Hepatic stellate cell (primary cell): Measurements from ENCODE around the gene DCHS1.

Experiments used
- DNase-seq: peaks from one replicate; pipeline ENCODE4 v3.0.0; 2011; ENCODE audit warnings: low spot score

Gene DCHS1

DNA sequence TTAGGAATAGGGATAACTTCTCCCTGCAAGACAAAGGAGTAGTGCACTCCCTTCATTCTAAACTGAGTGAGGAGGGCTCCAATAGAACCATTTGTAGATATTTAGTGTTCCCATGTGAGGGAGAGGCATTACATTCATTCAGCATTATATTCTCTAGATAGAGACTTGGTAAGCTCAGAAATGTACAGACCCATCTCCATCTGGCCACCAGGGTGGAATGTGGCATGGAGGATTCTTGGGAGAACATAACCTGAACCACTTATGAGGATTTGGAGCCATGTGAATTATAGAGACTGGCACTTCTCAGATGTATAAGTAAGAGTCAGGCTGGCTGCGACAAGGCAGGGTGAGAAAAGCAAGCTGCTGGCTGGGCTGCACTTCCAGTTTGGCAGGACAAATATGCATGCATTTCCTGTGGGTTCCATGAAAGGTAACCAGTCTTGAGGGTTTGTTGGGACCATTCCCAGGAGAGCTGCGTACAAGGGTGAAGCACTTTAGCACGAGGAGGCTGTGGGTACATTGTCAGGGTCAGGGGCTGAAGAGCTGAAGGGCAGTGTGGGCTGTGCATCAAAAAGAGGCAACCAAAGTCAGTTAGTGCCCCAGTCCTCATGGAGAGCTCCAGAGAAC is 61.4 kb downstream of the DCHS1 start:
- no peak for DNase-seq

DNA sequence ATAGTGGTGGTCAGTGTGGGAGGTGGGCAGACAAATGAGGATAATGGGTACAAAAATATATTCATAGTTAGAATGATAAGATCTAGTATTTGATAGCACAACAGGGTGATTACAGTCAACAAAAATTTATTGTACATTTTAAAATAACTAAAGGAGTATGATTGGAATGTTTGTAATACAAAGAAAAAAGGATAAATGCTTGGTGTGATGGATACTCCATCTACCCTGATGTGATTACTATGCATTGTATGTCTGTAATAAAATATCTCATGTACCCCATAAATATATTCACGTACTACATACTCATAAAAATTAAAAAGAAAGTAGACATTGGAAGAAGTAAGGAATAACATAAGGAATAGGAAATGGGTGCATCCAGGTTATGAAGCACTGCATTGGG is 67.6 kb downstream of the DCHS1 start:
- no peak for DNase-seq

DNA sequence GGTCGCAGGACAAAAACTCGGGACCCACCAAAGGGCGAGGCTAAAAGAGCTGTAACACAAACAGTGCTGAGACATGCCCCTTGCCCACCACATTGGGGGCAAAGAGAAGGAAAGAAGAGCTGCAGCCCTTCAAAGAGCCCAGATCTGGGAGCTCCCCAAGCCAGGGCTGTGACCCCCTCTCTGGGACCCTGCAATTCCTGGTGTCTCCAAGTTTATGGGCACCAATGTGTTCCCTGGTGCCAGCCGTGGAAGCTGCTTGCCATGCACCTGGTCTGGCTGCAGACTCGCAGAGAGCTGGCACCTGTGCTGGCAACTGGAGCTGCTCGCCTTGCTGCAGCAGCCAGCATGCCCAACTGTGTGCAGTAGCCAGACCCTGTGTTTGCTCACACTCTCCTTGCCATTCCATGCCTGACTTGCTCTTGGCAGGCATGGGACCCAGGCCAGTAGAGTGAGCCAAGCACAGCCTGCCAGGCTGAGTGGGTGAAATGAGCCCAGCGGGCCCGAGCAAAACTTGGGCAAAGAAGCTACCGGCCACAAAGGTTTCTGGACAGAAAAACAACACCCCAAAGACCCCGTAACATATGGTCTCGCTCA is 68.2 kb downstream of the DCHS1 start:
- no peak for DNase-seq

GRCh38 chr11:6586434-6587359 is 68.9 kb downstream of the DCHS1 start:
- DNase-seq: no peak

DNA sequence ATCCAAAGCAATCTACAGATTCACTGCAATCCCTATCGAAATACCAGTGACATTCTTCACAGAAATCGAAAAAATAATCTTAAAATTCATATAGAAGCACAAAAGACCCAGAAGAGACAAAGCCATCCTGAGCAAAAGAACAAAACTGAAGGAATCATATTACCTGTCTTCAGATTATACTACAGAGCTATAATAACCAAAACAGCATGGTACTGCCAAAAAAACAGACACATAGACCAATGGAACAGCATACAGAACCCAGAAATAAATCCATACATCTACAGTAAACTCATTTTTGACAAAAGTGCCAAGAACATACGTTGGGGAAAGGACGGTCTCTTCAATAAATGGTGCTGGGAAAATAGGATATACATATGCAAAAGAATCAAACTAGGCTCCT is 71.1 kb downstream of the DCHS1 start:
- DNase-seq: no peak

DNA sequence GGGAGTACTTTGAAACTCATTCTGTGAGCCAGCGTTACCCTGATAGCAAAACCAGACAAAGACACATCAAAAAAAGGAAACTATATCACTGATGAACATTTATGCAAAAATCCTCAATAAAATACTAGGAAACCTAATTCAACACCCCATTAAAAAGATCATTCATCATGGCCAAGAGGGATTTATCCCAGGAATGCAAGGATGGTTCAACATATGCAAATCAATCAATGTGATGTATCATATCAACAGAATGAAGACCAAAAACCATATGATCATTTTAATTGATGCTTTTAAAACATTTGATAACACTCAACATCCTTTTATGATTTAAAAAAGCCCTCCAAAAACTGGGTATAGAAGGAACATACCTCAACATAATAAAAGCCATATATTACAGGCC is 72.0 kb downstream of the DCHS1 start:
- no peak for DNase-seq

DNA sequence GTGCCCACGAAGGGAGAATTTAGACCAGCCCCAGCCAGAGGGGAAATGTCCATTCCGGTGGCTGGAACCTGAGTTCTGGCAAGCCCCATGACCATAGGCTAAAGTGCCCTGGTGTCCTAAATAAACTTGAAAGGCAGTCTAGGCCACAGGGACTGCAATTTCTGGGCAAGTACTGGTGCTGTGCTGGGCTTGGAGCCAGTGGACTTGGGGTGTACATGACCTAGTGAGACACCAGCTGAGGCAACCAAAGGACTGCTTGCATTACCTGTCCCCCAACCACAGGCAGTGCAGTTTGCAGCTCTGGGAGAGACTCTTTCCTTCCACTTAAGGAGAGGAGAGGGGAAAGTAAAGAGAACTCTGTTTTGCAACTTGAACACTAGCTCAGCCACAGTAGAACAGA is 75.9 kb downstream of the DCHS1 start:
- no peak for DNase-seq

GRCh38 chr11:6578134-6578533 is 77.5 kb downstream of the DCHS1 start:
- no peak for DNase-seq

DNA sequence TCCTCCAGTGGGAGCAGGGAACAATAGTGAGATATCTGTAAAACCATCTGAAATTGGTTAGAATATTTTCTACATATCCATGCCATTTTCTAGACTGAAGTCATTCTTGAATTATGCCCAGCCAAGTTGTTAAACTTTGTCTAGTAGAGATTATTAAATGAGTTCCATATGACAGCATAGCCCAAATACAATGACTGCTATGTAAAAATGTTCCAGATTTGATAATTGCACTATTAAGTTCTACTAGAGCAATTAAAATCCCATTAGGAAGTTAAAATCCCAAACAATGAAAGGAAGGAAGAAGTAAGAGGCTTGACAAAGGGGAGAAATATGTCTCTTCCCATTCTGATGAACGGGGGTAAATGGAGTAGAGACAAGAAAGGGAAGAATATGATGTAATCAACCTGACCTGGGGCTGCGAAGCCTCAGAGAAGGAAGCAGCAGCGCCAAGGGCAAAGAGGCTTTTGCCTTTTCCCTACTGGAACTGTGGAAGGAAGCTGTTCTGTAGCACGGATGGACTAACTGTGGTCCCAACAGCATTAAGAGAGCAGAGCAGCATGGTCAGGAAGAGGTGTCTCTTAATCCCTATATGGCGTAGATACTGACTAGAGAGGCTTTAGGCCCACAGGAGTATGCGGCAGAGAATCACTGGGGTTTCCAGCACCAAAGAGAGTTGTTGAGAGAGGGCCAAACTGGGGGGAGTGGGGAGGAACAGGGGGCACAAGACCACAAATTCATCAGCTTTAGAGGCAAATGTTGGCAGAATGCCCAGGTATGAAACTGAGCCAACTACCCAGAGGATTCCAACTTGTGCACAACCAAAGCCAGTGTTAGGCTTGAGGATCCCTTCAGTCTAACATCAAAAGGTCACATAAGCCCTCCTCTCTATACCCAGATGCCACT is 78.9 kb downstream of the DCHS1 start:
- no peak for DNase-seq

GRCh38 chr11:6574816-6575715 is 80.5 kb downstream of the DCHS1 start:
- no peak for DNase-seq

- peak; percentile 74 for DNase-seq
Observed at GRCh38 chr11:6572215-6572614, 83.4 kb downstream of the DCHS1 start.

DNA sequence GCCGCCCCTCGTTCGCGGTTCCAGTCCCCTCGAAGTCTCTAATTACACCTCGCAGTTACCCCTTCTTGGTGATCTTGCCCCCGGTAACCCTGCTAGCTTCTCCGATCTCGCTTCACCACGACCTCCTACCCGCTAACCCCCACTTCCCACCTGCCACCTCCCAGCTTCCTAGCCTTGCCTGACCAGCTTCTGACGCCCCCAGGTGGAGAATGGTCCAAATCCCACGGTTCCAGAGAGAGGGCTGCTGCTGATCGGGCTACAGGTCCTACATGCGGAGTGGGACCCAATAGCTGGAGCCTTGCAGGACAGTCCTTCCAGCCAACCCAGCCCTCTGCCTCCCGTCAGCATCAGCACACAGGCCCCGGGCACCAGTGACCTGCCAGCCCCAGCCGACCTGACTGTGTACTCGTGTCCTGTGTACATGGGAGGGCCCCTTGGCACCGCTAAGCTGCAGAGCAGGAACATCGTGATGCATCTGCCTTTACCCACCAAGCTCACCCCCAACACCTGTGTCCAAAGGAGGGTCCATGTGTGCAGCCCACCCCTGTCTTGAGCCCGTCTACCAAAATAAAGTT is 84.1 kb downstream of the DCHS1 start:
- DNase-seq: no peak
